Activated CD8-positive, alpha-beta memory T cell treated with anti-CD3 and anti-CD28 coated beads, Interleukin-2, amount 10 ng/mL, durations not matched to agents 7 days and 5 days (primary cell): Measurements from ENCODE around the gene LARP1. TPM values are rescaled to one million over a fixed set of nuclear protein-coding genes. Genes with fewer than 3 reads are reported as not detected.

Experiments
- ATAC-seq: fragments of 150-1000 bp; cut with Tn5 transposase; one replicate; pipeline ENCODE4 v1.10.0; 2021; ENCODE audit warnings: moderate library complexity
- CTCF ChIA-PET: fragments of 350-600 bp; sonication (Branson Sonifier 250); formaldehyde crosslinking; loops from one replicate; lab custom pipeline; 2021; ENCODE audit warnings: antibody characterized with exemption; lab: Charles Lee
- DNase-seq: peaks from one replicate; pipeline ENCODE4 v3.0.0-alpha.2; 2020
- H3K27ac Mint-ChIP-seq: one replicate; pipeline ENCODE4 v1.8.0; 2021; ENCODE audit warnings: mild to moderate bottlenecking, mixed read lengths
- H3K27me3 Mint-ChIP-seq: one replicate; pipeline ENCODE4 v1.8.0; 2021; ENCODE audit warnings: mixed read lengths
- H3K36me3 Mint-ChIP-seq: one replicate; pipeline ENCODE4 v1.8.0; 2021; ENCODE audit warnings: mild to moderate bottlenecking, mixed read lengths
- H3K4me1 Mint-ChIP-seq: one replicate; pipeline ENCODE4 v1.8.0; 2021; ENCODE audit warnings: mixed read lengths
- H3K4me3 Mint-ChIP-seq: one replicate; pipeline ENCODE4 v1.8.0; 2021; ENCODE audit warnings: mild to moderate bottlenecking, moderate library complexity, mixed read lengths
- H3K9me3 Mint-ChIP-seq: one replicate; pipeline ENCODE4 v1.8.0; 2022; ENCODE audit warnings: low read depth, mixed read lengths
- total RNA-seq, 2 experiments: library from RNA; stranded (reverse); gene quantifications; one replicate each; pipeline ENCODE4 v1.2.3, GENCODE V29; 2021

LARP1 gene
- total RNA-seq, 2 experiments from 2014 or later: 212 to 238 TPM

DNA sequence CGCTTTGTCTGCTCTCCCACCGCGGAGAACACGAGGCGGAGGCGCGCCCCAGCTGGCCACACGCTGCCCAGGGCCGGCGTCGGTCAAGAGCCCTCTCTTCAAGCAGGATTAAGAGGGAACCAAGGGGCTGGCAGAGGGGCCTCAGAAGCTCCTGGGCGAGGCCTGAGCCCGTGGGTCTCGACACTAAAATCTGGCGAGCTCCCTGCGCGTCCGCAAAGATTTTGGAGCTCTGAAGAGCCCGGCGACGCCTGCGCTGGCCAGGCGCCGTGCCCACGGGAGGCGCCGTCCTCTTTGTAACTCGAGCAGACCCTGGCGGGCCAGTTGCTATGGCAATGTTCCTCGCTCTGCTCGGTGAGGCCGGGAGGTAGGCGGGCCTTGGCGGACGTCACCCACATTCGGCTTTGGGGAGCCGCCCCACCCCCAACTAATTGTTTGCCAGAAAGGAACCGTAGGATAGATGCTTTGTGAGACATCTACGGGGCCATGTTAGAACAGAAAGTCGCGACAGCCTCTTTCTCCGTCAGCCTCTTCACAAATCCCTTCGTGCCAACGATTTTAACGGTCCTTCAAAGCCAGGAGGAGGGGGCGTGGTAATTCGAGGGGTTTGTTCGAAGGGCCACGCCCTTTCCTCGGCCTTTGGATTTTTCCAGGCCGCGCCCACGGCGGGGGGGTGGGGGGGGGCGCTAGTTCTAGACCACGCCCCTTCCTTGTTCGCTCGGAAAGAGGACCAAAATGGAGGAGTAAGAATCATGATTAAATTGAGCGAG, 102.5 kb downstream of the LARP1 start:
- CTCF ChIA-PET: interaction anchor here (0.6 to 1.4 kb wide), 5 partner anchors 9 to 100 kb away, joined by 3 to 4 read pairs (median 3); no protein-coding TSS in a partner anchor
- peak overlapping the region; percentile 93 for H3K4me3 Mint-ChIP-seq
- no peaks in the 10 kb centered on the region for H3K9me3 Mint-ChIP-seq
- H3K27ac Mint-ChIP-seq: peak overlapping the region; percentile 100
- peak; percentile 65 for ATAC-seq
- peaks cover 18% of the 10 kb centered on the region for H3K36me3 Mint-ChIP-seq
- DNase-seq: peak; percentile 91
- no peaks in the 10 kb centered on the region for H3K27me3 Mint-ChIP-seq
- H3K4me1 Mint-ChIP-seq: peaks cover 31% of the 10 kb centered on the region

DNA sequence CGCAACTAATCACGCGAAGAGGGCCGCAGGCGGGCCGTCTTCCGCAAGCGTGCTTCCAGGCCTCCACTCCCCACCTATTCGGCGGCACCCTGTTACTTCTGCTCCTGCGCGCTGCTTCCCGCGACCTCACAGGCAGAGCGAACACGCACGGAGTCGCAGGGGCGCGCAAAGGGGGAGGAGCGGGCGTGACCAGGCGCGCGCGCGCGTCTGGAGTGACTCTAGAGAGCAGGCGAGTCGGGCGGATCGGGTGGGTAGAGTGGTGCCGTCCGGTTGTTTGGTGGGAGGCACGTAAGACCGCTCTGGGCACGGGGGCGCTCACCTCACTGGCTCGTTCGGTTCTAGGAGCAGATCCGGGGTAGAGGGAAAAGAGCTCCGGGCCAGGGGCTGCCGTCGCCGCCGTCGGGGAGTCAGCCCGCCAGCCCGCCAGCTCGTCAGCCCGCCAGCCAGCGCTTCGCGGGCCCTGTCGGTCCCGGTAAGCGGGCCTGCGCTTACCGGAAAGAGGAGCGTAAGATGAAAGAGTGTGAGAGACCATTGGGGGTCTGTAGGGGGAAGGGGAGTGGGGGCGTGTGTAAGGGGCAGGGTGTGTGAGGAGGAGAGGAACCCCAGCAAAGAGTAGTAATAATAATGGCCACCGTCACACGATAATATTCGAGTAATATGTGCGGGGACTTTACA, 103.3 kb downstream of the LARP1 start, which contains the start of gene CNOT8:
Gene CNOT8 (plus strand): TSS at position 331 of the 675 bp plus-strand sequence. CDS start 4,652 bp downstream, outside the sequence.
- H3K4me3 Mint-ChIP-seq: peak within 1 kb of the TSS; percentile 93
- ATAC-seq (peak; percentile 84), DNase-seq (peak; percentile 98)
- H3K9me3 Mint-ChIP-seq: no peaks in the 10 kb centered on the region
- H3K4me1 Mint-ChIP-seq: peaks cover 35% of the 10 kb centered on the region
- no peaks in the 10 kb centered on the region for H3K27me3 Mint-ChIP-seq
- peak within 1 kb of the TSS; percentile 100 for H3K27ac Mint-ChIP-seq
- peaks cover 25% of the 10 kb centered on the region for H3K36me3 Mint-ChIP-seq
- CTCF ChIA-PET: interaction anchor here (1.1 to 1.4 kb wide), 3 partner anchors 9 to 79 kb away, joined by 3 to 4 read pairs (median 3); no protein-coding TSS in a partner anchor

DNA sequence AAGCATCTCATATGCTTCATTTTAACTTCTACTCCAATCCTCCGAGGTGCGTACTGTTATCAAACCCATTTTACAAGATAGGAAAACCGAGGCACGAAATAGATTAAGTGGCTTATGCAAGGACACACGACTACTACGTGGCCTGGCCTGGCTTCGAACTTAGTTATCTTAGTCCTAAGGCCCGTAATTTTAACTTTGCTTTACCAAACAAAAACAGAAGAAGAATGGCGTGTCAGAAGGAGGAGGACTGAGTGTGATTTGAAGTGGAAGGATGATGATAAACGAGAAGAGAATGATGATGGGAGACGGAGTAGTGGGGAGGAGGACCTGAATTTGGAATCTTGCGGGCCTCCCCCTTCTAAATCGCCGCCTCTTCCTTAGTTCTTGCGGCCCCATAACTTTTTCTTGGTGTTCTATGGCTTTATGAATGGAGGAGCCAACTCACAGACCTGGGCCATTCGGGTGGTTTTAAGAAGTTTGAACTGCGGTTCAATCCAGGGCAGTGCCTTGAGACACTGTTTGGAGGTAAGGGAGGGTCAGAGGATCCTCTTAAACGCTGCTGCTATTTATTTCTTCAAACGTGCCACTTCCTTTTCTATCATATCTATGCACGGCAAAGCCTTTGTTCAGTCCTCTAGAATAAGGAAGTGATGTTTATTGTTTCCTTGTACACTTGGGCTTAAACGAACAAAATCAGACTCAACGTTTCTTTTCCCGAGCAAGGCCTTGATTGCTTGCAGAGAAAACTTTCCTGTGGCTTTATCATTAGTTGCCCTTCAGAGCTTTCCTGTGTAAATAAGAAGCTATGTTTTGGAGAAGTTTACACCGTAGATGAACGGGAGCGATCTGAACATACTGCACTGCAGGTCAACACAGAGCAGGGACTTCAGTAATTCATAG, 104.0 kb downstream of the LARP1 start:
- Mint-ChIP-seq H3K4me3 (peak overlapping the region; percentile 93), H3K4me1 (peaks cover 35% of the 10 kb centered on the region), H3K36me3 (peaks cover 30% of the 10 kb centered on the region), H3K9me3 (no peaks in the 10 kb centered on the region), H3K27me3 (no peaks in the 10 kb centered on the region), H3K27ac (peak overlapping the region; percentile 100)
- ATAC-seq: no peak
- CTCF ChIA-PET: interaction anchor here (0.6 to 1.1 kb wide), 3 partner anchors 17 to 209 kb away, joined by 3 read pairs; no protein-coding TSS in a partner anchor
- DNase-seq: peak; percentile 49

DNA sequence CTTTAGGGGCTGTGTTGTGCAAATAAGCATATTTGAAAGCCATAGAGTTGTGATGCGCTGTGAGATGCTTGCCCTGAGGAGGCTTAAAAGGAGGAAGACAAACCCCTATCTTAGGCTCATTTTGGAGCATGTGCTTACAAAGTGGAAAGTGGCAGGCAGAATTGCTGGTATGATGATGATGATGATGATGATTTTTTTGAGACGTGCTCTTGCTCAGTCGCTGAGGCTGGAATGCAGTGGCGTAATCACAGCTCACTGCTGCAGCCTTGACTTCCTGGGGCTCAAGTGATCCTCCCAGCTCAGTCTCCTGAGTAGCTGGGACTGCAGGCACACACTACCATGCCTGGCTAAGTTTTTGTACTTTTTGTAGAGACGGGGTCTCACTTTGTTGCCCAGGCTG, 104.9 kb downstream of the LARP1 start:
- peaks cover 37% of the 10 kb centered on the region for H3K4me1 Mint-ChIP-seq
- H3K27me3 Mint-ChIP-seq: no peaks in the 10 kb centered on the region
- peak overlapping the region; percentile 100 for H3K27ac Mint-ChIP-seq
- CTCF ChIA-PET: interaction anchor here (1.1 kb wide), 1 partner anchor 16 kb away, joined by 3 read pairs; no protein-coding TSS in a partner anchor
- no peak for DNase-seq
- ATAC-seq: no peak
- H3K9me3 Mint-ChIP-seq: no peaks in the 10 kb centered on the region
- peaks cover 37% of the 10 kb centered on the region for H3K36me3 Mint-ChIP-seq
- peak overlapping the region; percentile 93 for H3K4me3 Mint-ChIP-seq

DNA sequence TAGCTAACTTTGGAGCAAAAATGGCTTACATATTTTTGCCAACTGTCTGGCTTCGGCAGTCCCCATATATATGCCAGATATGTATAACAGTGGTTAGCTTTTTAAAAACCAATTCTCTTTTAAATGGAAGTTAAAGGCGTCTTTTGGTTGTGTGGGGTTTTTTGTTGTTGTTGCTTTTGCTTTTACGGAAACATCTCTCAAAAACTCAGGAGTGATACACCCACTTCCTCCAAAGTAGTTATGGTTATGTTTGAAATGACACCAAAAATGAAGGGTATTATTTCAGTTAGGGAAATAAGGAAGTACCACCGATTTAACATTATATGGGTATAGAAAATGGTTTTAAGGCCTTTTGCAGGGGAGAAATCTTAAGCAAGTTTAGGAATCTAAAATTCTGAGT, 105.6 kb downstream of the LARP1 start:
- ATAC-seq: no peak
- Mint-ChIP-seq H3K27ac (peak overlapping the region; percentile 100), H3K36me3 (peaks cover 43% of the 10 kb centered on the region), H3K9me3 (no peaks in the 10 kb centered on the region), H3K27me3 (no peaks in the 10 kb centered on the region), H3K4me3 (peak overlapping the region; percentile 93), H3K4me1 (peaks cover 41% of the 10 kb centered on the region)
- CTCF ChIA-PET: no interaction called here
- DNase-seq: no peak

DNA sequence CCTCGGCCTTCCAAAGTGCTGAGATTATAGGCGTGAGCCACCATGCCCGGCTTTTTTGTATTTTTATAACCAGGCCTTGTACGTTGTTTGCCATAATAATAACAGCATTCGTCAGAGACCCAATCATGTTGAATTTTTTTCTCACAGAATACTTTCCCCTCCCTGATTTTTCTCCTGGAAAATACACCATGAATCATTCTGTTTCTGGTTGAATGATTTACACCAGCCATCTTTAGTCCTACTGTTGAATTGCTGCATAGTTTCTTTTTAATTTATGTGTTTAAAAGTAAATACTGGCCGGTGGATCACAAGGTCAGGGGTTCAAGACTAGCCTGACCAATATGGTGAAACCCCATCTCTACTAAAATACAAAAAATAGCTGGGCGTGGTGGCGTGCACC, 106.8 kb downstream of the LARP1 start:
- no peaks in the 10 kb centered on the region for H3K27me3 Mint-ChIP-seq
- H3K4me1 Mint-ChIP-seq: peaks cover 43% of the 10 kb centered on the region
- CTCF ChIA-PET: no interaction called here
- H3K36me3 Mint-ChIP-seq: peaks cover 52% of the 10 kb centered on the region
- no peak for ATAC-seq
- no peak for DNase-seq
- no peaks in the 10 kb centered on the region for H3K9me3 Mint-ChIP-seq
- H3K27ac Mint-ChIP-seq: peak overlapping the region; percentile 28
- H3K4me3 Mint-ChIP-seq: no peak overlapping the region

DNA sequence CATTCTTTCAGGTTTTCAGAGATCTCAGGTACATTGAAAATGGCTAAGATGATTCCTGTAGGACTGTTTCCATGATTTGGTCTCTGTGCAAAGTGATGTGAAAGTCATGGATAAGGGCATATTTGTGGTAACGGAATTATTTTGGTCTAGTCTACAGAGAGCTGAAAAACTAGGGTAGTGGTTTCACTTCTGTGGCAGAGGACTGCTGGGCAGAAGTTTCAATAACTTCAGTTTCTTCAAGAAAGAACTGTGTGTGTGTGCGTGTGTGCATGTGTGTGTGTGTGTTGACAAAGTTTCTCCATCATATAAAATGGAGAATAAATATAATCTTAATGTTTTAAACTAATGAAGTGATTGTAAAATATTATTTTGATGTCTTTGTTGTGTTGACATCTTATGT, 107.6 kb downstream of the LARP1 start:
- no peaks in the 10 kb centered on the region for H3K27me3 Mint-ChIP-seq
- ATAC-seq: no peak
- no peak overlapping the region for H3K4me3 Mint-ChIP-seq
- peaks cover 55% of the 10 kb centered on the region for H3K36me3 Mint-ChIP-seq
- H3K27ac Mint-ChIP-seq: no peak overlapping the region
- DNase-seq: no peak
- H3K9me3 Mint-ChIP-seq: no peaks in the 10 kb centered on the region
- peaks cover 40% of the 10 kb centered on the region for H3K4me1 Mint-ChIP-seq
- CTCF ChIA-PET: no interaction called here

DNA sequence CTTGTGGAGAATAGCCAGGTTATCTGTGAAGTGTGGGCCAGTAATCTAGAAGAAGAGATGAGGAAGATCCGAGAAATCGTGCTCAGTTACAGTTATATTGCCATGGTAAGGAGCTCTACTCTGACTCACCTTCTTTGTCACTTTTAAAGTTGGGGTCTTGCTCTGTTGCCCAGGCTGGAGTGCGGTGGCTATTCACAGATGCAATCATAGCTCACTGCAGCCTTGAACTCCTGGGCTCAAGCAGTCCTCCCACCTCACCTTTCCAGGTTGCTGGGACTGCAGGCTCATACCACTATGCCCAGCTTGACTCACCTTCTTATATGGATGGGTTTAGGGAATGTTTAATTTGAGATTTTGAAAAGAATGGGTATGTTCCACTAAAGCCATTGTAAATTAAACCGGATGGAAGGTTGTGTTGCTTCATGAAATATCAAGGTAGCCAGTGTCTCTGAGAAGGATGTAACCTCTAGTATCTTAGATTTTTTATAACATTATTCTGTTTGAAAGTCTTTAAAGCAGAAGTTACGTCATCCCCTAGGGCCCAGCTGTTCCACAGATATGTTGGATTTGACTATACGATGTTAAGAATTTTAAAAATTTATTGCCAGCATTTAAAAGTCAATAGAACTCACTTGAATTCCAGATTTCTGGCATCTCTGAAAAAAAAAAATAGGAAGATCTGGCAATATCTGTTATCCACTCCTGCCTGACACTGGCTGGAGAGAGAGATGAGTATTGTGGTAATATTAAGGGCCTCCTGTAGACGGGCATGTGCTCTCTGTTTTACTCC, 108.3 kb downstream of the LARP1 start:
- Mint-ChIP-seq H3K4me1 (peaks cover 40% of the 10 kb centered on the region), H3K4me3 (no peak overlapping the region), H3K36me3 (peaks cover 56% of the 10 kb centered on the region), H3K9me3 (no peaks in the 10 kb centered on the region), H3K27me3 (no peaks in the 10 kb centered on the region), H3K27ac (no peak overlapping the region)
- CTCF ChIA-PET: no interaction called here
- ATAC-seq (no peak), DNase-seq (no peak)

DNA sequence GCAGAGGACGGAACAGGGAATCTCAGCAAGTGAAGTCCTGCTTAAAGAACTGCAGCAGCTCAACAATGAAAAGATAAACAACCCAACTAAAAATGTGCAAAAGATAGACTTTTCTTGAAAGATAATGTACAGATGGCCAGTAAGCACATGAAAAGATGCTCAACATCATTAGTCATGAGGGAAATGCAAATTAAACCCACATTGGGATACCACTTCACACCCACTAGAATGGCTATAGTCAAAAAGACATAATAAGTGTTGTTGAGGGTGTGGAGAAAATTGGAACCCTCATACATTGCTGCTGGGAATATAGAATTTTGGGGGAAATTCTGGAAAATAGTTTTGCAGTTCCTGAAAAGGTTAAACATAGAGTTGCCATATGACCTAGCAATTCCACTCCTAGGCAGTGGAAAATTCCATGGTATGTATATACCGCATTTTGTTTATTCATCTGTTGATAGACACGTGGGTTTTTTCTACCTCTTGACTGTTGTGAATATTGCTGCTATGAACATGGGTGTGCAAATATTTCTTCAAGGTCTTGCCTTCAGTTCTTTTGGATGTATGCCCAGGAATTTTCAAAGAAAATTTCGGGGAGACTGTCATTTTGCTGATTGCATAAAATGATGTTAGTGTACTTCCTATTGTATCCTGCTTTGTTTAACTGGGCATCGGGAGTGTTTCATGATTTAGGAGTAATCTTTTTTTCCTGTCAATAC, 110.4 kb downstream of the LARP1 start:
- CTCF ChIA-PET: no interaction called here
- ATAC-seq: no peak
- Mint-ChIP-seq H3K9me3 (no peaks in the 10 kb centered on the region), H3K36me3 (peaks cover 55% of the 10 kb centered on the region), H3K27me3 (no peaks in the 10 kb centered on the region), H3K4me1 (peaks cover 35% of the 10 kb centered on the region), H3K27ac (no peak overlapping the region), H3K4me3 (no peak overlapping the region)
- DNase-seq: no peak

DNA sequence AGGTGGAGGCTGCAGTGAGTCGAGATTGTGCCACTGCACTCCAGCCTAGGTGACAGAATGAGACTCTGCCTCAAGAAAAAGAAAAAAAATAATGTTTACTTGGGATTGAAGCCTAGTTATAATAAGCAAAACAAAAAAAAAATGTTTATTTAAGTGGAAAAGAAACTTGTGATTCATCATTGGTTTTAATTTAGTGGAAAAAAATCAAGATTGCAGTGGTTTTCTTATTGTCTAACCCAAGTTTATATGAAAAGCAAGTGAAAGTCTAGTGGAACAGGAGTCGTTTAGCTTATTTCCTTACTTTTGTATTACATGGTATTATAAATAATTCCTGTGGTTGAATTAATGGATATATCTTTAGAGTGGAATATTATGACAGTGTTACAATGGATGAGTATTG, 111.7 kb downstream of the LARP1 start:
- Mint-ChIP-seq H3K27me3 (no peaks in the 10 kb centered on the region), H3K36me3 (peaks cover 60% of the 10 kb centered on the region), H3K9me3 (no peaks in the 10 kb centered on the region), H3K4me1 (peaks cover 25% of the 10 kb centered on the region), H3K4me3 (no peak overlapping the region), H3K27ac (no peak overlapping the region)
- CTCF ChIA-PET: interaction anchor here (1.1 kb wide), 1 partner anchor 216 kb away, joined by 4 read pairs; no protein-coding TSS in a partner anchor
- DNase-seq (no peak), ATAC-seq (no peak)
